HG02571 (cell line): ENCODE measurements around the gene BMP4.
"Not testable (repeated sequence)": the region's sequence is repeated elsewhere in the genome, so short reads cannot be mapped to it uniquely, and the experiment has no call there.

Source experiments
- ATAC-seq: cut with Tn5 transposase; IDR thresholded peaks from one replicate; pipeline ENCODE4 v1.9.1; 2021; ENCODE audit warnings: mild to moderate bottlenecking, moderate library complexity; ENCODE audit not compliant: unreplicated experiment

Gene BMP4

DNA sequence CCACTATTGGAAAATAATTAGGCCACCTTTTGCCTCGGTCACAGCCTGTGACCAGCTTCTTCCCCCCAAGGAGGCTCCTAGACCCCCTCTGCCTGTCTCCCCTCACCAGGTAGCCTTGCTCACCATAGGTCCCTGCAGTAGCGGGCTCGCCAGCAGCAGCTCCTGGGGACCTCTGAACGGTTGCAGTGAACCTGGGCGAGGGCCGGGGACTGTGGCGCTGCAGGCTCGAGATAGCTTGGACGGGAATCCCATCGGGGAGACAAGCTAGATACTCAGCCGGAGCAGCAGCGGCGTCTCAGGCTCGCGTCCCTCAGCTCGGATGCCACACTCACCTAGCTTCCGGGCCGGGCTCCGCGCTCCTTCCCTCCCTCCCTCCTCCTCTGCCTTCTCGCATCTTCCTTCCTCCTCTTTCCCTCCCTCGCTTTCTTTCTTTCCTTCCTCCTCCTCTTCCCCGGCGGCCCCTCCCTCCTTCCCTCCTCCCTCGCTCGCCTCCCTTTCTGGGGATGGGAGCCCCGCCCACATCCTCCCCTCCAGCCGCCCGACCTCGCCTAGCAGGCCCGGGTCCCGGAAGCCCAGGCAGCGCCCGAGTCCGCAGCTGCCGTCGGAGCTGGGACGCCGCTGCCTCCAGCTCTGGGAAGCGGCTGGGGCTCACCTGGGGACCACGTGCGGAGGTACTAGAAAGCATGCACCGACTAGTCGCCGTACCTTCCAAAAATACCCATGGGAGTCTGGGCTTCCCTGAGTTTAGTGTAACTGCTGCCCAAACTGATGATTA lies at the start of gene BMP4:
Gene BMP4, minus strand, starts transcription at position 399 of the 775 bp plus-strand sequence. CDS start 4,603 bp downstream, outside the sequence.
- no peak for ATAC-seq

GRCh38 chr14:54003064-54003463 lies 46.4 kb upstream of the BMP4 start:
- ATAC-seq = no peak

DNA sequence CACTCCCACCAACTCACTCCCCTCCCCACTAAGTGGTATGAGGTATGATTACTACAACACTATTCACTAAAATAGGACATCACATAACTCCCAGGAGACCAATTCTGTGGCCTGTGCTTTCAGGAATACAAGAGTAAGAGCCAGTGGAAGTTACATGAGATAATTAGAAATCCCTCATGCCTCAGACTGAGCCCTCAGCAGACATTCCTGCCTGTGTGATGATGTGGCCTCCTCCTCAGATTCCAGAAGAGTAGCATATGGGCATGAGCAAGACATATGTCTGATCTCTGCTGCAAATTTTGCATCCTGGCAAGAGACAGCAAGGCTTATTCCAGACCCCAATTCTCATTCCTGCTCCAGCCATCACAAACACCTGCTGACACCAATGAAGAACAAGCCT lies 46.0 kb upstream of the BMP4 start:
- ATAC-seq = no peak

- no peak for ATAC-seq
These were observed 44.7 kb upstream of the BMP4 start for GRCh38 chr14:54001189-54001878.

DNA sequence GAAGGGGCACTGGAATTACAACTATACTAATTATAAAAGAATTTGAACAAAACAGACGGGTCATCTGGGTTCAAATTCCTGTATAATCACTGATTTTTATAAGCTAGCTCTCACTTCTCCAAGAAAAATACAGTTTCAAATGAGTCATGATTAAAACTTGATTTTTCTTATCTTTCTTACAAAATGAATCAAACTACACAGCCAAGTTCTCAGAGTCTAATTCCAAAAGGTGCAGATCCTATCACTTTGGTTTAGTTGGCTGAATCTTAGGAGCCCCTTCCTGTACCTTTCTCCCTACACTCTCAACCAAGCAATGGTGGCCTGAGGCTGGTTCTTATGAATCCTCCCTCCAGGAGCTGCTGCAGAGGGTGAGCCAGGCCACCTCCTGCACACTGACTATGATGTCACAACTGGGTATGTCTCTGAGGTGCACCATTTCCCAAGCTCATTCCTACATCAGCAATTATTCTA lies 43.8 kb upstream of the BMP4 start:
- ATAC-seq = no peak

DNA sequence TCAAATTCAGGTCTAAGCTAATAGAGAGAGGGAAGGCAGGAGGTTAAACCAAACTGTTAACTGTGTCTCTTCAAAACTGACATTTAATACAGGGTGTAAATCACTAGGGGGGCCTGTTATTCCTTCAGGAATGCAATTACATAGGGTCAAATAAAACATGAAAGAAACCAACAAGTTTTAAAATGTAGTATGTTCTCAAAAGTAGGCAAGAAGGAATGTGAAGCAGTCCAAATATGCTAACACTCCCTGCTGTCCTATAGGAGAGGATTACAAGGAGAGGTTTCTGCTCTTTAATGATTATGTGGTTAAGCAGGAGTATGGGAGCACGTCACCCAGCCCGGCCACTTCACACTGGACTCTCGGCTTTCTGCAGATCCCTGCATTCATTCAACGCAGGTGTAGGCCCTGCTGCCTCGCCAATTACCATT lies 42.5 kb upstream of the BMP4 start:
- no peak for ATAC-seq

DNA sequence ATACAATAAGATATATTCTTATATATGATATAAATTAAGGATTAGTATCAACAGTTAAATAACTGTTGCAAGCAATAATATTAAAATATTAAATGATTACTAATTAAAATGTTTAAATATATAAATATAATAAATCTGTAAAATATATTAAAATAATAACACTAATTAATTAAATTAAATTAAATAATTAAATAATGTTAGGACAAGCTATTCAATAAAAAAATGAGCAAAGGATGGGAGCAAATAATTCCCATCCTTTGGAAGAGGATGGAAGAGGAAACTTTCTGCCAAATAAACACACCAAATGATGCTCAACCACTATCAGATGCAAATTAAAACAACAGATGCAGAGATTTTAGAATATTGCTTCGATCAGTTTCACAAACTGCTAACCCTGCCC lies 39.4 kb upstream of the BMP4 start:
- no peak for ATAC-seq

GRCh38 chr14:53993920-53994607 lies 37.4 kb upstream of the BMP4 start:
- ATAC-seq = no peak

- ATAC-seq = no peak
These were observed 34.4 kb upstream of the BMP4 start for GRCh38 chr14:53990978-53991377.

- not testable (repeated sequence) for ATAC-seq
These were observed 30.1 kb upstream of the BMP4 start for GRCh38 chr14:53986718-53987117.

- ATAC-seq = not testable (repeated sequence)
These were observed 28.3 kb upstream of the BMP4 start for GRCh38 chr14:53984958-53985357.

DNA sequence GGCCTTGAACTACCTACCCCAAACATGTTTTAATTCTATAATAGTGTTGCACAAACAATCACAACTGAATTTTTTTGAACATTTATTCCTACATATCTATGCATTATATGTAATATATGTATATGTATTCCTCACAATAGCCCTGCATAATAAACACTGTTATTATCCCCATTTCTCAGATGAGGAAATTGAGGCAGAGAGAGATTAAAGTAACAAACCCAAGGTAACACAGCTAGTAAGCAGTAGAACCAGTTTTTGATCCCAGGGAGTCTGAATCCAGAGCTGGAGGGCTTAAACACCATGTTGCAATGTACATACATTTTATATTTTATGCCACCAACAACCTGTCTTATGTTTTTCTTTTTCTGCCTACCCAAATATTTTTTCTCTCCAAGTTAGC lies 26.5 kb upstream of the BMP4 start:
- no peak for ATAC-seq

- ATAC-seq = no peak
These were observed 25.9 kb upstream of the BMP4 start for GRCh38 chr14:53982546-53982945.

DNA sequence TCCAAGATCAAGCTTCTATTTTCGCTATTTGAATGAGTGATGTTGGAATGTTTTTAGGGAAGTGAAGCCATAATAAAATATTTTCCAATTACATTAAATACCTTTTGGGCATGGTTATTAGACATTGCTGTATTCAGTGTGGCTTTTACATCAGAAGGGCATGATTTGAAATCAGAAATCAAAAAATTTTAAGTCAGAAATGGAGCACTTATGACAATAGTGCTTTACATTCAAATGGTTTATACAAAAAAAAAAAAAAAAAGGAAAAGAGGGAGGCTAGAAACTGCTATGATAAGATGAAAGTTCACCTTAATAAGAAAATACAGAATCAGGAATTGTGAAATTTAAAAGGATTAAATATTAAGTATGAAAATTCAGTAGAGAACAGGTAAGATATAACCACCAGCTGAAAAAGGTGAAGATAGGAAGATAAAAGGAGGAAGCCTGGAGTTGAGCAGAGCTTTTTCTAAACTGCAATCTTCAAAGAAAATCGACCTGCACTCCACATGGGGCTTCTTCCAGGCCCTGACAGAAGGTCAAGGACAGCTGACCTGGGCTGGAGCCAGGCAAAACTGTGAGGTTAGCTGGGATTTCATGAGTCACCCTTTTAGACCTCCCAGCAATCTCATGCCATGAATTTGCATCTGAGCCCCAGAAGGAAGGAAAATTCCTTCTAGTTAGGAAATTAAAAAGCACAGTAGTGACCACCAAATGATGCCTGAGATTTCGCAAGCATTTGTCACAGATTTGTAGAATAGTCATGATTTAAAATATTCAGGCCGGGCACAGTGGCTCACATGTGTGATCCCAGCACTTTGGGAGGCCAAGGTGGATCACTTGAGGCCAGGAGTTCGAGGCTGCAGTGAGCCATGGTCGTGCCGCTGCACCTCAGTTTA lies 23.4 kb upstream of the BMP4 start:
- ATAC-seq = no peak

- no peak for ATAC-seq
These were observed 22.6 kb upstream of the BMP4 start for GRCh38 chr14:53979113-53979681.

DNA sequence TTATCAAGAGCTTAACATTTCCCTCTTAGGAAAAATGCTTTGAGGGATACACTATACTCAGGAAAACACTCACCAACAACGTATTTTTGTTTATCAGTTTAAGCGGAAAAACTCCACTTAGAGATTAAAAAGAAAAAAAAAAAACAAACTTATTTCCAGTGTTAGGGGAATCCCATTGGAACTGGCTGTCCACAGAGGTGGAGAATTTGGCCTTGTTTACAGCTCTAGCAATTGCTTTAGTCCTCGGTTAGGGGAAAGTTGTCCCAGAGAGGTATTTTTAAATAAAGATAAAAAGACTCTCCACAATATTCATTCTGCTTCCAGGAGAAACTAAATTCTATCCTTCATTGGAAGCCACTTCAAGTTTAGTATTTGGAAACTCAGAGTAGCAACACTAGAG lies 21.6 kb upstream of the BMP4 start:
- ATAC-seq = no peak

DNA sequence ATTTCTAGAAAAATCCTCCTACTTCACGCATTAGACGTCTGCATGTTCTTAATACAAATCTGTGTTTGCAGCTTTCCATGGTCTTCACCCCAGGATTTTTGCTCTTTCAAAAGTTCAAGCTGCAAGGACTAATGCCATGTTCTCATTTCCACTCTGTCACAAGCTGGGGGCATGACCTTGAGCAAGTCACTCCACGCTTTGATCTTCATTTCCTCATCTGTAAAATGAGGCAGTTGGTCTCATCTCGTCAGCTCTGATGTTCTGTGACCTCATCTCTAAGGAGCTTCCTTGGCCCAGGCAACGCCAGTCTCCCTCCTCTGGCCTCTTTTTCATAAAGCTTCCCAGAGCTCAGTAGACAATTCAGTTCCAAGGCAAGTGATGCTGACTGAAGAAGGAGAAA lies 18.8 kb upstream of the BMP4 start:
- no peak for ATAC-seq

DNA sequence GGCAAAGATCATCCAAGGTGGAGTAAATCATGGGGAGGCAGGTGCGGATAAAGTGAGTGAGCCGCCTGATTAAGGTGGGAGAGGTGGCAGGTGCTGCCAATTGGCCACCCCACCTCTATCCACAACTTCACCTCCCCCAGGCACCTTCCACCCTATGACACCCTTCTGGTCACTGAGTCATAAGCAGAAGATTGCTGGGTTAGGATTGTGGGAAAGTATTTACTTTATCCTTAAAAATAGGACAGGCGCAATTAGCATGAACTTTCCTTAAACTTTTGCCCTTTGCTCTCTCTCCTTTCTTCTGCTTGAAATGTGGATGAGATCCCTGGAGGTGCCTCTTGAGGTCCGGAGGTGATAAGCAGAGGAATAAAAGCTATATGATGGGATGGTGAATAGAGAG lies 14.9 kb upstream of the BMP4 start:
- no peak for ATAC-seq

DNA sequence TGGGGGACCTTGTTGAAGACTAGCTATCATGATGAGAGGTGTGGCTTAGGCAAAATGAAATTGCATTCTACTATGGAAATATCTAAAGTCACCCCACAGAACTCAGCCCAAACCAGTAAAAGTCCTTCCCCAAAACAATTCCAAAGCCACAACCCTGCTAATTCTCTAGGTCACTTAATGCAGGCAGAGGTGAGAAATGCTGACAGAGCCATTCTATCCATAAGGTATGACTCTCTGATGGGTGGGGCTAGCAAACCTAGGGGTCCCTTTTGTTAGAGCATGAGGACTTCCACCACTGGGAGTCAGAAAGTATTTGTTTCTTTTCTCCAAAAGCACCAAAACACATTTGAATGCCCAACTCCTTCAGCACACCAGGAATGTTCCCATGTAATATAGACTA lies 12.7 kb upstream of the BMP4 start:
- no peak for ATAC-seq

DNA sequence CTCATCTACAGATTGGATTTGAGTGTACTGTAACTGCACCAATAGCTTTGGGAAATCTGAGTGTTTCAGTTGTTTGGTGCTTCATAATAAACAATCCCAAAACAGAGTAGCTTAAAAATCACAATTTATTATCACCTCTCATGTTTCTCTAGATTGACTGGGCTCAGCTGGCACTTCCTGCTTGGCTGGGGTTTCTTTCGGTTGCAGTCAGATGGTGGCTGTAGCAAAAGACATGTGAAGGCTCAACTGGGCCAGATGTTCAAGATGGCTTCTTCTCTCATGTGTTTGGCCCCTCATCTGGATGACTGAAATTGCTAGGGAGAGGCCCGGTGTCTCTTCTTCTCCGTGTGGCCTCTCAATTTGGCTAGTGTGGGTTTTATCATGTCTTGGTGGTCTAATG lies 12.1 kb upstream of the BMP4 start:
- no peak for ATAC-seq
